HepG2 (cell line): ENCODE results near the gene LUC7L2. TPM values are rescaled to one million over a fixed set of nuclear protein-coding genes. Genes with fewer than 3 reads are reported as not detected.

Experiments
- CERS6 ChIP-seq: sonication (generic); formaldehyde crosslinking; IDR thresholded peaks from 2 replicates; pipeline ENCODE4 v1.5.0; 2020; ENCODE audit warnings: missing genetic modification reagents
- FOXO1 ChIP-seq: sonication (generic); formaldehyde crosslinking; IDR thresholded peaks from 2 replicates; pipeline ENCODE4 v1.4.0; 2020; ENCODE audit warnings: missing genetic modification reagents
- HNF4G ChIP-seq, 2 experiments: sonication (generic) in 1 of 2; formaldehyde crosslinking in 1 of 2; IDR thresholded peaks; 2 replicates each; pipeline versions ENCODE4 v1.4.0 to v1.6.1; 2011 to 2020; ENCODE audit warnings: borderline replicate concordance in 2 of 2, low read depth in 2 of 2, mild to moderate bottlenecking in 2 of 2, low read length in 1 of 2, missing genetic modification reagents in 1 of 2, moderate library complexity in 1 of 2
- HNRNPUL1 ChIP-seq: fragments of 200-400 bp; formaldehyde crosslinking; IDR thresholded peaks from 2 replicates; pipeline ENCODE4 v1.6.1; 2017; ENCODE audit warnings: low read depth, mild to moderate bottlenecking, low read length, moderate library complexity
- MZF1 ChIP-seq: sonication (generic); formaldehyde crosslinking; IDR thresholded peaks from 2 replicates; pipeline ENCODE4 v1.8.1; 2023; ENCODE audit warnings: mild to moderate bottlenecking, missing genetic modification reagents, borderline replicate concordance
- NR2C2 ChIP-seq: sonication (generic); formaldehyde crosslinking; IDR thresholded peaks from 2 replicates; pipeline ENCODE4 v1.4.0; 2020; ENCODE audit warnings: missing genetic modification reagents, mild to moderate bottlenecking, moderate library complexity, borderline replicate concordance
- PBX2 ChIP-seq: IDR thresholded peaks from 2 replicates; pipeline ENCODE4 v1.6.1; 2016; ENCODE audit warnings: control low read depth
- TARDBP ChIP-seq: sonication (generic); formaldehyde crosslinking; IDR thresholded peaks from 2 replicates; pipeline ENCODE4 v1.8.0; 2022; ENCODE audit warnings: mild to moderate bottlenecking, missing genetic modification reagents
- TFDP2 ChIP-seq: sonication (generic); formaldehyde crosslinking; IDR thresholded peaks from 2 replicates; pipeline ENCODE4 v1.4.0; 2020; ENCODE audit warnings: missing genetic modification reagents
- THAP11 ChIP-seq: IDR thresholded peaks from 2 replicates; pipeline ENCODE4 v1.6.1; 2016; ENCODE audit warnings: missing biosample characterization, missing genetic modification reagents
- U2AF1 ChIP-seq: fragments of 200-400 bp; formaldehyde crosslinking; optimal IDR thresholded peaks from 2 replicates; pipeline ENCODE3; 2017; ENCODE audit warnings: mild to moderate bottlenecking, low read depth, low read length
- ZBTB14 ChIP-seq: sonication (generic); formaldehyde crosslinking; IDR thresholded peaks from 2 replicates; pipeline ENCODE4 v1.4.0; 2020; ENCODE audit warnings: missing genetic modification reagents
- ZBTB33 ChIP-seq: sonication (generic); formaldehyde crosslinking; IDR thresholded peaks from 2 replicates; pipeline ENCODE4 v1.4.0; 2020; ENCODE audit warnings: missing genetic modification reagents
- ZFP82 ChIP-seq: sonication (generic); formaldehyde crosslinking; IDR thresholded peaks from 2 replicates; pipeline ENCODE4 v1.5.1; 2020; ENCODE audit warnings: mild to moderate bottlenecking, missing genetic modification reagents, borderline replicate concordance
- ZNF451 ChIP-seq: sonication (generic); formaldehyde crosslinking; IDR thresholded peaks from 2 replicates; pipeline ENCODE4 v1.5.0; 2020; ENCODE audit warnings: mild to moderate bottlenecking, missing genetic modification reagents
- ZNF546 ChIP-seq: sonication (generic); formaldehyde crosslinking; conservative IDR thresholded peaks from 2 replicates; pipeline ENCODE4 v1.8.1; 2023; ENCODE audit warnings: mild to moderate bottlenecking, missing genetic modification reagents
- ZNF549 ChIP-seq: sonication (generic); formaldehyde crosslinking; IDR thresholded peaks from 2 replicates; pipeline ENCODE4 v1.5.0; 2020; ENCODE audit warnings: missing genetic modification reagents
- ZNF589 ChIP-seq: sonication (generic); formaldehyde crosslinking; conservative IDR thresholded peaks from 2 replicates; pipeline ENCODE4 v1.8.0; 2022; ENCODE audit warnings: mild to moderate bottlenecking, moderate library complexity, missing genetic modification reagents
- ZNF598 ChIP-seq: sonication (generic); formaldehyde crosslinking; IDR thresholded peaks from 2 replicates; pipeline ENCODE4 v1.5.1; 2020; ENCODE audit warnings: mild to moderate bottlenecking, missing genetic modification reagents, borderline replicate concordance
- ZNF639 ChIP-seq: conservative IDR thresholded peaks from 2 replicates; pipeline ENCODE4 v1.6.1; 2018; ENCODE audit warnings: missing genetic modification reagents
- polyA plus RNA-seq, 8 experiments: library from polyadenylated mRNA; depleted of rRNA in 3 of 8; stranded (reverse) in 7 of 8; unstranded in 1 of 8; fragments of >200 nt; fragmentation: Illumina TruSeq in 4 of 8; extraction: Trizol in 4 of 8; gene quantifications; 2 replicates each; pipeline versions ENCODE4 v1.2.1 to v1.2.3, GENCODE V29; 2011 to 2016; ENCODE audit warnings: low read depth in 4 of 8, missing spikeins in 1 of 8, mixed read lengths in 1 of 8; ENCODE audit not compliant: insufficient read depth in 1 of 8
- total RNA-seq, 5 experiments: library from RNA; depleted of rRNA; stranded (reverse); fragments of >200 nt; fragmentation: Illumina TruSeq; extraction: Trizol; gene quantifications; 2 replicates each; pipeline ENCODE4 v1.2.3, GENCODE V29; 2016; ENCODE audit warnings: low read depth in 1 of 5

The LUC7L2 gene
- total and polyA plus RNA-seq, 2 of the 13 experiments (the other 11 are each of a cell fraction or from before 2014, with no cell fraction given): 17.9 to 50.7 TPM

GRCh38 chr7:139359366-139360209 is at the start of gene LUC7L2 (continued):
- TF ChIP-seq HNF4G (IDR thresholded peaks at IDR 0.05; ENCODE audit: borderline replicate concordance, low read depth, low read length): no peak
- TF ChIP-seq HNF4G (CRISPR knock-in tag; IDR thresholded peaks at IDR 0.05; ENCODE audit: borderline replicate concordance, low read depth): peak; percentile 31; the same call in 1 of the 2 replicates
- peak; percentile 100 for TF ChIP-seq ZBTB14 (CRISPR knock-in tag)
- no peak for TF ChIP-seq U2AF1
- no peak for TF ChIP-seq PBX2
- 0 out of 2 replicates have a peak, but pooled peaks have one; percentile 63 for TF ChIP-seq ZFP82 (CRISPR knock-in tag)
- TF ChIP-seq ZNF451: peak; percentile 83
- TF ChIP-seq ZNF589 (CRISPR knock-in tag): peak; percentile 75; the same call in 1 of the 2 replicates
- TF ChIP-seq THAP11 (CRISPR knock-in tag): peak; percentile 81
- peak; percentile 33; the same call in 1 of the 2 replicates for TF ChIP-seq FOXO1 (CRISPR knock-in tag)
- TF ChIP-seq ZNF639 (CRISPR knock-in tag): no peak; the same call in 1 of the 2 replicates
- no peak for TF ChIP-seq ZNF549 (CRISPR knock-in tag)
- peak; percentile 59; the same call in 1 of the 2 replicates for TF ChIP-seq NR2C2 (CRISPR knock-in tag)
- TF ChIP-seq ZNF598 (CRISPR knock-in tag): peak; percentile 81; the same call in 1 of the 2 replicates
- TF ChIP-seq HNRNPUL1: 0 out of 2 replicates have a peak, but pooled peaks have one; percentile 12
- 0 out of 2 replicates have a peak, but pooled peaks have one; percentile 73 for TF ChIP-seq MZF1 (CRISPR knock-in tag)
- no peak for TF ChIP-seq ZBTB33
- TF ChIP-seq TFDP2 (CRISPR knock-in tag): peak; percentile 93
- TF ChIP-seq CERS6 (CRISPR knock-in tag): no peak
- TF ChIP-seq TARDBP: peak; percentile 53; the same call in 1 of the 2 replicates
- TF ChIP-seq ZNF546 (CRISPR knock-in tag): peak; percentile 83
